ENCODE results near the gene ZXDC.

GRCh38 chr3:126454437-126455198 lies 21.1 kb downstream of the ZXDC start:
- TF ChIP-seq CTCF (IDR thresholded peaks at IDR 0.05) (no peak), POLR2A (IDR thresholded peaks at IDR 0.05) (no peak)

Data from esophagus squamous epithelium (tissue), 4 donors.